Stomach (tissue), 4 donors: ENCODE measurements around the gene CRACR2B.

Experiments used
- POLR2A ChIP-seq, 4 donors: fragments of 450-650 bp; IDR thresholded peaks; one replicate each; pipeline ENCODE4 v1.6.1; 2016; ENCODE audit warnings: antibody characterized with exemption in 4 of 4, control low read depth in 2 of 4, mild to moderate bottlenecking in 1 of 4, moderate library complexity in 1 of 4
- POLR2AphosphoS5 ChIP-seq, 3 donors: sonication (generic); formaldehyde crosslinking; IDR thresholded peaks; one replicate each; pipeline ENCODE4 v1.6.1; 2016; ENCODE audit warnings: antibody characterized with exemption in 3 of 3
- TF ChIP-seq, protein P1 (sequence below), 7 experiments: fragments of 450-650 bp in 4 of 7; fragments of 200-600 bp in 3 of 7; sonication (generic) in 3 of 7; IDR thresholded peaks; one replicate each; pipeline ENCODE4 v1.5.1; 2016 to 2019; ENCODE audit warnings: antibody characterized with exemption in 7 of 7, control low read depth in 2 of 7, mild to moderate bottlenecking in 1 of 7

DNA sequence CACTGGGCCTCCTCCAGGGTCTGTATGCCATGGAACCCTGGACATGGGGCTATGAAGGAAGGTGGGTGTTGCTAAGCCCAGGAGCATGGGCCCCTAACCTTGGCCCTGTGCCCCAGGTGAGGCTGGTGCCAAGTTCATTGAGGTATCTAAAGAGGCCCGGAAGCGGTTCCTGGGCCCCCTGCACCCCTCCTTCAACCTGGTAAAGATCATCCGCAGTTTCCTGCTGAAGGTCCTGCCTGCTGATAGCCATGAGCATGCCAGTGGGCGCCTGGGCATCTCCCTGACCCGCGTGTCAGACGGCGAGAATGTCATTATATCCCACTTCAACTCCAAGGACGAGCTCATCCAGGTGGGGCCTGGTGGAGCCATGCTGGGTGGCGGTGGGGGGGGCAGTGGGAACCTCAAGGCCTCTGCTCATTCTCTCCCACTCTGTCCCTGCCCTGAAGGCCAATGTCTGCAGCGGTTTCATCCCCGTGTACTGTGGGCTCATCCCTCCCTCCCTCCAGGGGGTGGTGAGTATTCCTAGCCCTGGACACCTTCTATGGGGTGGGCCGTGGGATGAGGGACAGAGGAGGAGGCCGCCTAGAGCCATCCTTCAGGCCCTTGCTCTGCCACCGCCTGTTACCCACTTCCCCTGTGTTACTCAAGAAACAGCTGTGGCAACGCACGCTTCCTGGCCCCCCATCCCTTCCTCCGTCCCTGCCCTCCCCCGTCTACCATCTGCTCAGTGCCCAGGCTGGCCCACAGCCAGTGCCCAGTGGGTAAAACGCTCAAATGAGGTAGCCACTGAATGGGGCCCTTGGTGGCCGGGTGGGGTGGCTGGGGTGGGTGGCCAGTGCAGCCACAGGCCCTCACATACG, 6.0 kb upstream of the CRACR2B start:
- TF ChIP-seq, protein P1, sequence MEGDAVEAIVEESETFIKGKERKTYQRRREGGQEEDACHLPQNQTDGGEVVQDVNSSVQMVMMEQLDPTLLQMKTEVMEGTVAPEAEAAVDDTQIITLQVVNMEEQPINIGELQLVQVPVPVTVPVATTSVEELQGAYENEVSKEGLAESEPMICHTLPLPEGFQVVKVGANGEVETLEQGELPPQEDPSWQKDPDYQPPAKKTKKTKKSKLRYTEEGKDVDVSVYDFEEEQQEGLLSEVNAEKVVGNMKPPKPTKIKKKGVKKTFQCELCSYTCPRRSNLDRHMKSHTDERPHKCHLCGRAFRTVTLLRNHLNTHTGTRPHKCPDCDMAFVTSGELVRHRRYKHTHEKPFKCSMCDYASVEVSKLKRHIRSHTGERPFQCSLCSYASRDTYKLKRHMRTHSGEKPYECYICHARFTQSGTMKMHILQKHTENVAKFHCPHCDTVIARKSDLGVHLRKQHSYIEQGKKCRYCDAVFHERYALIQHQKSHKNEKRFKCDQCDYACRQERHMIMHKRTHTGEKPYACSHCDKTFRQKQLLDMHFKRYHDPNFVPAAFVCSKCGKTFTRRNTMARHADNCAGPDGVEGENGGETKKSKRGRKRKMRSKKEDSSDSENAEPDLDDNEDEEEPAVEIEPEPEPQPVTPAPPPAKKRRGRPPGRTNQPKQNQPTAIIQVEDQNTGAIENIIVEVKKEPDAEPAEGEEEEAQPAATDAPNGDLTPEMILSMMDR (IDR thresholded peaks at IDR 0.05) = no peak
- TF ChIP-seq POLR2A (IDR thresholded peaks at IDR 0.05) (no peak), POLR2AphosphoS5 (IDR thresholded peaks at IDR 0.05) (no peak)
